ENCODE results near the gene BAZ2A. TPM values are rescaled to one million over a fixed set of nuclear protein-coding genes. Genes with fewer than 3 reads are reported as not detected.

Gene BAZ2A
- total RNA-seq, 2 donors from 2014 or later = 48.7 to 143 TPM

GRCh38 chr12:56670836-56671235 is 40.7 kb upstream of the BAZ2A start:
- no peak for TF ChIP-seq POLR2A (IDR thresholded peaks at IDR 0.05)
- no peak for TF ChIP-seq POLR2AphosphoS5 (IDR thresholded peaks at IDR 0.05)
- no peak for TF ChIP-seq CTCF (IDR thresholded peaks at IDR 0.05)
- Histone ChIP-seq H3K27me3 (replicated peaks; ENCODE audit: insufficient read depth) (no peaks in the 10 kb centered on the region), H3K9me3 (no peaks in the 10 kb centered on the region), H3K27ac (no peak overlapping the region), H3K4me1 (replicated peaks) (no peaks in the 10 kb centered on the region), H3K36me3 (peaks cover 0 to 9% of the 10 kb centered on the region in 2 donors), H3K4me3 (no peak overlapping the region)
- no peak for DNase-seq (ENCODE audit: low spot score)
- intact Hi-C loops (cut with DNase I) = no loop called here
- WGBS = 85% methylated on average over 4 of the region's 4 CpGs

GRCh38 chr12:56668197-56668457 is 38.0 kb upstream of the BAZ2A start:
- H3K9me3 ChIP-seq = no peaks in the 10 kb centered on the region
- H3K4me1 ChIP-seq (replicated peaks) = no peaks in the 10 kb centered on the region
- peaks cover 3 to 9% of the 10 kb centered on the region in 2 donors for H3K36me3 ChIP-seq
- H3K4me3 ChIP-seq = no peak overlapping the region
- 85% methylated on average over 2 of the region's 2 CpGs for WGBS
- no peak overlapping the region for H3K27ac ChIP-seq
- no peak for DNase-seq (ENCODE audit: low spot score)
- TF ChIP-seq POLR2AphosphoS5 (IDR thresholded peaks at IDR 0.05) (no peak), CTCF (IDR thresholded peaks at IDR 0.05) (no peak), POLR2A (IDR thresholded peaks at IDR 0.05) (no peak)
- intact Hi-C loops (cut with DNase I) = no loop called here
- H3K27me3 ChIP-seq (replicated peaks; ENCODE audit: insufficient read depth) = no peaks in the 10 kb centered on the region

DNA sequence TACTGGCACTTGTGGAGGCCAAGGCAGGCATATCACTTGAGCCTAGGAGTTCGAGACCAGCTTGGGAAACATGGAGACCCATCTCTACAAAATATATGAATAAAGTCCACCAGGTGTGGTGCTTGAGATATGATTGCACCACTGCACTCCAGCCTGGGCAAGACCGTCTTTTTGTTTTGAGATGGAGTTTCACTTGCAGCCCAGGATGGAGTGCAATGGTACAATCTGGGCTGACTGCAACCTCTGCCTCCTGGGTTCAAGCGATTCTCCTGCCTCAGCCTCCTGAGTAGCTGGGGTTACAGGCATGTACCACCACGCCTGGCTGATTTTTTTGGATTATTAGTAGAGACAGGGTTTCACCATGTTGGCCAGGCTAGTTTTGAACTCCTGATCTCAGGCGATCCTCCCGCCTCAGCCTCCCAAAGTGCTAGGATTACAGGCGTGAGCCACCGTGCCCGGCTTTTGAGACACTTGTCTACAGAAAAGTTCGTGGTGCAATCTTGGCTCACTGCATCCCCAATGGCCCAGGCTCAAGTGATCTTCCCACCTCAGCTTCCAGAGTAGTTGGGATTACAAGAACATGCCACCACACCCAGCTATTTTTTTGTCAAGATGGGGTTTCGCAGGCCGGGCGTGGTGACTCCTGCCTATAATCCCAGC is 32.0 kb upstream of the BAZ2A start:
- H3K9me3 ChIP-seq = no peaks in the 10 kb centered on the region
- no peak for TF ChIP-seq POLR2AphosphoS5 (IDR thresholded peaks at IDR 0.05)
- no peak for TF ChIP-seq POLR2A (IDR thresholded peaks at IDR 0.05)
- no peak for TF ChIP-seq CTCF (IDR thresholded peaks at IDR 0.05)
- WGBS = 93% methylated on average over 13 of the region's 13 CpGs
- no peak overlapping the region for H3K4me3 ChIP-seq
- H3K27me3 ChIP-seq (replicated peaks; ENCODE audit: insufficient read depth) = no peaks in the 10 kb centered on the region
- H3K27ac ChIP-seq = no peak overlapping the region
- no peaks in the 10 kb centered on the region for H3K4me1 ChIP-seq (replicated peaks)
- H3K36me3 ChIP-seq = peaks cover 0 to 3% of the 10 kb centered on the region in 2 donors
- DNase-seq (ENCODE audit: low spot score) = no peak
- intact Hi-C loops (cut with DNase I) = no loop called here

- no peak for DNase-seq (ENCODE audit: low spot score)
- TF ChIP-seq POLR2A (IDR thresholded peaks at IDR 0.05) (no peak), POLR2AphosphoS5 (IDR thresholded peaks at IDR 0.05) (no peak), CTCF (IDR thresholded peaks at IDR 0.05) (no peak)
- H3K4me1 ChIP-seq (replicated peaks) = no peaks in the 10 kb centered on the region
- WGBS = 91% methylated on average over 7 of the region's 7 CpGs
- H3K27me3 ChIP-seq (replicated peaks; ENCODE audit: insufficient read depth) = no peaks in the 10 kb centered on the region
- no peak overlapping the region for H3K27ac ChIP-seq
- no peak overlapping the region for H3K4me3 ChIP-seq
- H3K9me3 ChIP-seq = no peaks in the 10 kb centered on the region
- intact Hi-C loops (cut with DNase I) = no loop called here
- H3K36me3 ChIP-seq = peaks cover 0 to 3% of the 10 kb centered on the region in 2 donors
Observed at GRCh38 chr12:56661560-56661959, 31.4 kb upstream of the BAZ2A start.

DNA sequence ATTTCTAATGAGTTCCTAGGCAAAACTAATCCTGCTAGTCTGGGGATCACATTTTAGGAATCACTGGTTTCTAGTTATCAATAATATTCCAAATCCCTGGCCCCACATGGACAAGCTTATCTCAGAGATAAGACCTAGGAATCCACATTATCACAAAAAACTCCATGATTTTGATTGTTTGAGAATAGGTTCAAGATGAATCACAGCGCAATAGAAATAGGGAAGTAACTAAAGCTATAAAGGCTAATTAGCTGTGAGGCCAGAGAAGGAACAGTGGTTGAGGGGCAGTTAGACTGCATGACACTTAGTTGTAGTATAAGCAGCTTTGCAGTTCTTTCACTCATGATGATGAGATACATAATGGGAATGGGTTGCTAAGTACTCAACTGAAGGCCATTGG is 28.8 kb upstream of the BAZ2A start:
- Histone ChIP-seq H3K9me3 (no peaks in the 10 kb centered on the region), H3K27ac (no peak overlapping the region), H3K27me3 (replicated peaks; ENCODE audit: insufficient read depth) (no peaks in the 10 kb centered on the region), H3K36me3 (no peaks in the 10 kb centered on the region), H3K4me1 (replicated peaks) (no peaks in the 10 kb centered on the region), H3K4me3 (no peak overlapping the region)
- TF ChIP-seq POLR2A (IDR thresholded peaks at IDR 0.05) = no peak
- TF ChIP-seq CTCF (IDR thresholded peaks at IDR 0.05) = no peak
- TF ChIP-seq POLR2AphosphoS5 (IDR thresholded peaks at IDR 0.05) = no peak
- intact Hi-C loops (cut with DNase I) = no loop called here
- WGBS = 93% methylated on average over 1 of the region's 1 CpG
- no peak for DNase-seq (ENCODE audit: low spot score)

Measured in prostate gland (tissue), 2 donors.